CD14-positive monocyte (primary cell): ENCODE measurements around the gene BECN2. TPM values are rescaled to one million over a fixed set of nuclear protein-coding genes. Genes with fewer than 3 reads are reported as not detected.

ENCODE experiments used
- DNase-seq, 3 donors: peaks; one replicate each; pipeline ENCODE4 v3.0.0-alpha.2; 2011 to 2022
- H2AFZ ChIP-seq: 2 replicates; pipeline ENCODE4 v1.6.0; 2012; ENCODE audit warnings: mild to moderate bottlenecking, low read depth, low read length, inconsistent platforms; ENCODE audit not compliant: insufficient read depth, poor library complexity, severe bottlenecking
- H3K27ac ChIP-seq, 2 donors: 1 replicate in 1 of 2; 2 replicates in 1 of 2; pipeline ENCODE4 v1.5.1; 2012 to 2013; ENCODE audit warnings: low read length in 2 of 2, control low read depth in 1 of 2, inconsistent platforms in 1 of 2, low read depth in 1 of 2, mild to moderate bottlenecking in 1 of 2
- H3K27me3 ChIP-seq, 2 donors: one replicate each; pipeline versions ENCODE4 v1.6.0 to v1.6.1; 2011 to 2013; ENCODE audit warnings: low read length in 2 of 2; ENCODE audit not compliant: control insufficient read depth in 2 of 2, insufficient read depth in 2 of 2
- H3K36me3 ChIP-seq, 2 donors: replicated peaks in 1 of 2; 1 replicate in 1 of 2; 2 replicates in 1 of 2; pipeline versions ENCODE4 v1.5.1 to v1.6.1; 2012 to 2013; ENCODE audit warnings: low read length in 2 of 2, control low read depth in 1 of 2, inconsistent platforms in 1 of 2, mild to moderate bottlenecking in 1 of 2; ENCODE audit not compliant: insufficient read depth in 2 of 2, control insufficient read depth in 1 of 2
- H3K4me1 ChIP-seq, 2 donors: 1 replicate in 1 of 2; 2 replicates in 1 of 2; pipeline versions ENCODE4 v1.5.1 to v1.6.1; 2012 to 2013; ENCODE audit warnings: low read length in 2 of 2, control low read depth in 1 of 2, inconsistent platforms in 1 of 2, mild to moderate bottlenecking in 1 of 2, moderate library complexity in 1 of 2; ENCODE audit not compliant: insufficient read depth in 2 of 2, control insufficient read depth in 1 of 2
- H3K4me2 ChIP-seq: replicated peaks from 2 replicates; pipeline ENCODE3; 2012; ENCODE audit warnings: low read length, moderate library complexity, mild to moderate bottlenecking; ENCODE audit not compliant: poor library complexity, severe bottlenecking; ENCODE audit errors: extremely low read depth
- H3K4me3 ChIP-seq, 3 experiments: fragments of 200-600 bp in 1 of 3; sonication (generic) in 1 of 3; replicated peaks in 1 of 3; 1 replicate in 2 of 3; 2 replicates in 1 of 3; pipeline ENCODE4 v1.5.1; 2011 to 2013; ENCODE audit warnings: low read length in 3 of 3, mild to moderate bottlenecking in 3 of 3, control low read depth in 2 of 3, low read depth in 2 of 3, inconsistent platforms in 1 of 3, moderate library complexity in 1 of 3
- H3K79me2 ChIP-seq: 2 replicates; pipeline ENCODE4 v1.6.0; 2012; ENCODE audit warnings: mild to moderate bottlenecking, control low read depth, inconsistent platforms, low read length, moderate library complexity; ENCODE audit not compliant: insufficient read depth
- H3K9ac ChIP-seq: 2 replicates; pipeline ENCODE4 v1.6.0; 2017; ENCODE audit warnings: low read length, mild to moderate bottlenecking; ENCODE audit not compliant: insufficient read depth, poor library complexity, severe bottlenecking
- H3K9me3 ChIP-seq, 2 donors: replicated peaks in 1 of 2; 1 replicate in 1 of 2; 2 replicates in 1 of 2; pipeline versions ENCODE4 v1.5.1 to v1.6.1; 2012 to 2013; ENCODE audit warnings: low read length in 2 of 2, control low read depth in 1 of 2; ENCODE audit not compliant: control insufficient read depth in 1 of 2, insufficient read depth in 1 of 2
- H4K20me1 ChIP-seq: 2 replicates; pipeline ENCODE4 v1.6.0; 2012; ENCODE audit warnings: mild to moderate bottlenecking, low read length, control low read depth, moderate library complexity; ENCODE audit not compliant: insufficient read depth
- H3K27ac Mint-ChIP-seq, 7 donors: one replicate each; pipeline ENCODE4 v1.8.0; 2020; ENCODE audit warnings: mild to moderate bottlenecking in 7 of 7, mixed read lengths in 7 of 7, moderate library complexity in 6 of 7, inconsistent platforms in 2 of 7
- H3K27me3 Mint-ChIP-seq, 3 donors: one replicate each; pipeline ENCODE4 v1.8.0; 2021 to 2022; ENCODE audit warnings: low read depth in 3 of 3, mild to moderate bottlenecking in 3 of 3, mixed read lengths in 3 of 3, moderate library complexity in 3 of 3, inconsistent platforms in 1 of 3
- H3K36me3 Mint-ChIP-seq, 2 donors: one replicate each; pipeline ENCODE4 v1.8.0; 2020; ENCODE audit warnings: mixed read lengths in 2 of 2, inconsistent platforms in 1 of 2, mild to moderate bottlenecking in 1 of 2
- H3K4me1 Mint-ChIP-seq: one replicate; pipeline ENCODE4 v1.8.0; 2020; ENCODE audit warnings: mild to moderate bottlenecking, mixed read lengths
- H3K4me3 Mint-ChIP-seq, 2 donors: one replicate each; pipeline ENCODE4 v1.8.0; 2020; ENCODE audit warnings: mild to moderate bottlenecking in 2 of 2, mixed read lengths in 2 of 2, moderate library complexity in 1 of 2
- H3K9me3 Mint-ChIP-seq, 7 donors: one replicate each; pipeline ENCODE4 v1.8.0; 2020 to 2022; ENCODE audit warnings: mixed read lengths in 7 of 7, mild to moderate bottlenecking in 6 of 7, moderate library complexity in 6 of 7, inconsistent platforms in 2 of 7
- WGBS: methylation state at CpG from one replicate; pipeline ENCODE4 v1.1.5; 2013; ENCODE audit warnings: missing lambda C conversion rate; ENCODE audit not compliant: insufficient coverage; 5-methylcytosine and 5-hydroxymethylcytosine counted together
- intact Hi-C, 2 donors: fragments of 100-400 bp; cut with micrococcal nuclease; formaldehyde crosslinking; loops; one replicate each; pipeline versions ENCODE4 v1.15.0 to v1.15.1; 2023
- polyA plus RNA-seq, 3 donors: library from polyadenylated mRNA; depleted of rRNA in 1 of 3; unstranded in 2 of 3; stranded (reverse) in 1 of 3; fragments of 300-500 nt in 2 of 3; fragments of >200 nt in 1 of 3; fragmentation: Illumina TruSeq in 2 of 3; gene quantifications; 1 replicate in 2 of 3; 2 replicates in 1 of 3; pipeline ENCODE4 v1.2.3, GENCODE V29; 2012 to 2021
- TF ChIP-seq, protein P1 (sequence below): fragments of 200-600 bp; IDR thresholded peaks from one replicate; pipeline ENCODE4 v1.8.0; 2022; ENCODE audit warnings: antibody characterized with exemption, mild to moderate bottlenecking

BECN2 gene
- polyA plus RNA-seq, 3 donors: not detected

DNA sequence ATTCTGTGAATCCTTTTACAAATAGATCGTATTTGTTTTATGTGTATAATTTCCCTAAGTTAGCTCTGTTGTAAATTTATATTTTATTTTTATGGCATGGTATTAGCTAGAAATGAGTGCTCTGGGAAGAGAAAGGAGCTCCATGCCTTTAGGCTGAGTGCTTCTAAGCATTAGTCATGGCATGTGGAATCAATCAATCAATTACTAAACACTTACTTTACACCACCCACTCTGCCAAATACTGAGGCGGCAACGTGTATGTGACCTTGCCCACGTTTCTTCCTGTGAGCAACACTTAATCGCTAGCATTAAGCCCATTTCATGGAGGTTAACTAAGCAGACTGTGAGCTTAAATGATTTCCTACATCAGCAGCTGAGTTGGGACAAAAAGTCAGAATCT lies 7.2 kb upstream of the BECN2 start:
- no peaks in the 10 kb centered on the region for H3K36me3 ChIP-seq
- intact Hi-C loops: no loop called here
- no peak overlapping the region for H3K27ac ChIP-seq
- no peaks in the 10 kb centered on the region for H3K36me3 Mint-ChIP-seq
- 81% methylated on average over 4 of the region's 5 CpGs for WGBS
- no peak overlapping the region for H3K4me2 ChIP-seq
- no peaks in the 10 kb centered on the region for H3K79me2 ChIP-seq
- H3K27me3 ChIP-seq: no peaks in the 10 kb centered on the region
- H3K4me3 ChIP-seq: no peak overlapping the region
- DNase-seq: no peak
- no peak overlapping the region for H3K4me3 Mint-ChIP-seq
- no peaks in the 10 kb centered on the region for H3K9me3 ChIP-seq
- TF ChIP-seq, protein P1, sequence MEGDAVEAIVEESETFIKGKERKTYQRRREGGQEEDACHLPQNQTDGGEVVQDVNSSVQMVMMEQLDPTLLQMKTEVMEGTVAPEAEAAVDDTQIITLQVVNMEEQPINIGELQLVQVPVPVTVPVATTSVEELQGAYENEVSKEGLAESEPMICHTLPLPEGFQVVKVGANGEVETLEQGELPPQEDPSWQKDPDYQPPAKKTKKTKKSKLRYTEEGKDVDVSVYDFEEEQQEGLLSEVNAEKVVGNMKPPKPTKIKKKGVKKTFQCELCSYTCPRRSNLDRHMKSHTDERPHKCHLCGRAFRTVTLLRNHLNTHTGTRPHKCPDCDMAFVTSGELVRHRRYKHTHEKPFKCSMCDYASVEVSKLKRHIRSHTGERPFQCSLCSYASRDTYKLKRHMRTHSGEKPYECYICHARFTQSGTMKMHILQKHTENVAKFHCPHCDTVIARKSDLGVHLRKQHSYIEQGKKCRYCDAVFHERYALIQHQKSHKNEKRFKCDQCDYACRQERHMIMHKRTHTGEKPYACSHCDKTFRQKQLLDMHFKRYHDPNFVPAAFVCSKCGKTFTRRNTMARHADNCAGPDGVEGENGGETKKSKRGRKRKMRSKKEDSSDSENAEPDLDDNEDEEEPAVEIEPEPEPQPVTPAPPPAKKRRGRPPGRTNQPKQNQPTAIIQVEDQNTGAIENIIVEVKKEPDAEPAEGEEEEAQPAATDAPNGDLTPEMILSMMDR: no peak
- no peak overlapping the region for H2AFZ ChIP-seq
- peaks cover 0 to 2% (median 0%) of the 10 kb centered on the region in 7 donors for H3K9me3 Mint-ChIP-seq
- no peaks in the 10 kb centered on the region for H3K4me1 Mint-ChIP-seq
- peaks cover 1 to 6% (median 3%) of the 10 kb centered on the region in 3 donors for H3K27me3 Mint-ChIP-seq
- no peaks in the 10 kb centered on the region for H4K20me1 ChIP-seq
- no peak overlapping the region for H3K27ac Mint-ChIP-seq
- H3K9ac ChIP-seq: no peak overlapping the region
- no peaks in the 10 kb centered on the region for H3K4me1 ChIP-seq

GRCh38 chr1:241962153-241962552 lies 4.6 kb downstream of the BECN2 start:
- Mint-ChIP-seq H3K27ac (no peak overlapping the region), H3K9me3 (peaks cover 0 to 3% (median 1%) of the 10 kb centered on the region in 7 donors), H3K36me3 (no peaks in the 10 kb centered on the region), H3K27me3 (peaks cover 0 to 3% (median 0%) of the 10 kb centered on the region in 3 donors), H3K4me3 (no peak overlapping the region), H3K4me1 (peaks cover 7% of the 10 kb centered on the region)
- Histone ChIP-seq H3K4me3 (no peak overlapping the region), H2AFZ (no peak overlapping the region), H3K4me2 (no peak overlapping the region), H3K9ac (no peak overlapping the region), H3K27ac (no peak overlapping the region), H3K27me3 (no peaks in the 10 kb centered on the region), H3K79me2 (no peaks in the 10 kb centered on the region), H3K4me1 (peaks cover 0 to 6% of the 10 kb centered on the region in 2 donors), H3K36me3 (no peaks in the 10 kb centered on the region), H4K20me1 (no peaks in the 10 kb centered on the region), H3K9me3 (no peaks in the 10 kb centered on the region)
- intact Hi-C loops: no loop called here
- 100% methylated on average over 2 of the region's 2 CpGs for WGBS
- TF ChIP-seq, protein P1: no peak
- no peak for DNase-seq
